Suprapubic skin (tissue), 4 donors: Measurements from ENCODE around the gene TUBB6. TPM values are rescaled to one million over a fixed set of nuclear protein-coding genes. Genes with fewer than 3 reads are reported as not detected.

ENCODE experiments used
- DNase-seq, 2 donors: peaks; one replicate each; pipeline ENCODE4 v3.0.0-alpha.2; 2019; ENCODE audit warnings: low spot score in 2 of 2
- H3K27ac ChIP-seq: fragments of 200-600 bp; sonication (generic); one replicate; pipeline ENCODE4 v1.5.1; 2019
- H3K27me3 ChIP-seq: fragments of 200-600 bp; sonication (generic); one replicate; pipeline ENCODE4 v1.5.1; 2019
- H3K36me3 ChIP-seq: fragments of 200-600 bp; sonication (generic); one replicate; pipeline ENCODE4 v1.5.1; 2019
- H3K4me1 ChIP-seq: fragments of 200-600 bp; sonication (generic); one replicate; pipeline ENCODE4 v1.5.1; 2019
- H3K4me3 ChIP-seq: fragments of 200-600 bp; sonication (generic); one replicate; pipeline ENCODE4 v1.5.1; 2019; ENCODE audit warnings: mild to moderate bottlenecking
- H3K9me3 ChIP-seq: fragments of 200-600 bp; sonication (generic); one replicate; pipeline ENCODE4 v1.5.1; 2019
- CTCF ChIP-seq, 2 donors: fragments of 200-600 bp in 1 of 2; fragments of 450-650 bp in 1 of 2; sonication (generic) in 1 of 2; IDR thresholded peaks; one replicate each; pipeline ENCODE4 v1.5.1; 2016 to 2019; ENCODE audit warnings: antibody characterized with exemption in 2 of 2, mild to moderate bottlenecking in 1 of 2, moderate library complexity in 1 of 2
- EP300 ChIP-seq: sonication (generic); formaldehyde crosslinking; IDR thresholded peaks from one replicate; pipeline ENCODE4 v1.6.1; 2017; ENCODE audit warnings: antibody characterized with exemption
- POLR2A ChIP-seq, 2 donors: fragments of 450-650 bp; IDR thresholded peaks; one replicate each; pipeline ENCODE4 v1.6.1; 2017; ENCODE audit warnings: antibody characterized with exemption in 2 of 2, mild to moderate bottlenecking in 2 of 2, moderate library complexity in 2 of 2
- POLR2AphosphoS5 ChIP-seq, 3 donors: sonication (generic); formaldehyde crosslinking; IDR thresholded peaks; one replicate each; pipeline ENCODE4 v1.6.1; 2017; ENCODE audit warnings: antibody characterized with exemption in 3 of 3
- WGBS: methylation state at CpG from one replicate; pipeline ENCODE4 v1.1.5; 2018; 5-methylcytosine and 5-hydroxymethylcytosine counted together
- total RNA-seq, 4 donors: library from RNA; depleted of rRNA; stranded (reverse); fragments of >200 nt; gene quantifications; one replicate each; pipeline ENCODE4 v1.1.0, GENCODE V29; 2016

Gene TUBB6
- total RNA-seq, 4 donors from 2014 or later = 211 to 298 (median 220) TPM

DNA sequence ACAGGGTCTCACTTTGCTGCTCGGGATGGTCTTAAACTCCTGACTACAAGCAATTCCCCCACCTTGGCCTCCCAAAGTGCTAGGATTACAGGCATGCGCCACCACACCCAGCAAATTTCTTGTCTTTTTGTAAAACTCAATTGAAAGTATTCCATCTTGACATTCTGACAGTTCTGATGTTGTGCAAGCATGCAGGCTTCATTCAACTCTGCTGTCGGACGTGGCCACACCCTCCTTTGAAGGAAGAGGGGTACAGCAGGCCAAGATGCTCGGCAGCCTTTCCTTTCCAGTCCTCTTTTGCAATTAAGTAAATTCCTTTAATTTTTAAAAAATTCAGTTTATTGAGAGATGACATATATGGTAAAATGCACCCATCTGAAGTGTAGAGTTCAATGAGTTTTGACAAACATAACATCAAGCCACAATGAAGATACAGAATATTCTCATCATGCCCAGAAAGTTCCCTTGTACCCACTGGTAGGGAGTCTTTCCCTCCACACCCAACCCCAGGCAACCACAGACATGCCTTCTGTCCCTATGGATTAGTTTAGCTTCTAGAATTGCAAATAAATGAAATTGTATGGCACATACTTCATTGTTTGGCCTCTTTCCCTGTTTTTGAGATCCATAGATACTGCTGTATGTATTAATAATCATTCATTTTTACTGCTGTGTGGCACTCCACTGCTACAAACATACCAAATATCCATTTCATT is 33.1 kb downstream of the TUBB6 start:
- no peak for DNase-seq
- H3K4me3 ChIP-seq = no peak overlapping the region
- H3K27ac ChIP-seq = no peak overlapping the region
- peaks cover 95% of the 10 kb centered on the region for H3K36me3 ChIP-seq
- H3K9me3 ChIP-seq = no peaks in the 10 kb centered on the region
- TF ChIP-seq EP300 (no peak), POLR2AphosphoS5 (IDR thresholded peaks at IDR 0.05) (no peak), CTCF (IDR thresholded peaks at IDR 0.05) (no peak)
- WGBS = 78% methylated on average over 5 of the region's 5 CpGs
- H3K27me3 ChIP-seq = no peaks in the 10 kb centered on the region
- no peaks in the 10 kb centered on the region for H3K4me1 ChIP-seq

DNA sequence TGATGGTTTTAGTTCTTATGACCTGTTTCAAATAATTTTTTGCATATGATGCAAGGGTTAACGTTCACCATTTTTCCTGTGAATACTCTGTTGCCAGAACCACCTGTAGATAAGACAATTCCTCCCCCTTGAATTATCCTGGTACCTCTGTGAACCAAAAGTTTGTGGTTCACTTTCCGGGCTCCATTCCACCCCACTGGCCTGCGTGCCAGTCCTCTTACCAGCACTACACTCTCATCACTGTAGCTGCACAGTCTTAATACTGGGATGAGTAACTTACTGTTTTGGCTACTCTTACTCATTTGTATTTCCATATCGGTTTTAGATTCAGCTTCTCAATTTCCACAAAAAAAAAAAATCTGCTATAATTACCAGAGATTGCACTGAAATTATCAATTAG is 34.6 kb downstream of the TUBB6 start:
- Histone ChIP-seq H3K27me3 (no peaks in the 10 kb centered on the region), H3K27ac (no peak overlapping the region), H3K4me3 (no peak overlapping the region), H3K9me3 (no peaks in the 10 kb centered on the region), H3K36me3 (peaks cover 91% of the 10 kb centered on the region), H3K4me1 (no peaks in the 10 kb centered on the region)
- no peak for TF ChIP-seq EP300
- TF ChIP-seq POLR2A (IDR thresholded peaks at IDR 0.05) = no peak
- TF ChIP-seq POLR2AphosphoS5 (IDR thresholded peaks at IDR 0.05) = no peak
- no peak for TF ChIP-seq CTCF (IDR thresholded peaks at IDR 0.05)
- DNase-seq = no peak
- WGBS = 88% methylated on average over 4 of the region's 4 CpGs

GRCh38 chr18:12345491-12346239 is 37.6 kb downstream of the TUBB6 start:
- H3K27ac ChIP-seq = no peak overlapping the region
- TF ChIP-seq POLR2AphosphoS5 (IDR thresholded peaks at IDR 0.05) (no peak), EP300 (no peak), POLR2A (IDR thresholded peaks at IDR 0.05) (no peak), CTCF (IDR thresholded peaks at IDR 0.05) (no peak)
- H3K27me3 ChIP-seq = no peaks in the 10 kb centered on the region
- H3K36me3 ChIP-seq = peaks cover 94% of the 10 kb centered on the region
- no peaks in the 10 kb centered on the region for H3K9me3 ChIP-seq
- H3K4me1 ChIP-seq = no peaks in the 10 kb centered on the region
- WGBS = 90% methylated on average over 13 of the region's 13 CpGs
- H3K4me3 ChIP-seq = no peak overlapping the region
- DNase-seq = no peak

DNA sequence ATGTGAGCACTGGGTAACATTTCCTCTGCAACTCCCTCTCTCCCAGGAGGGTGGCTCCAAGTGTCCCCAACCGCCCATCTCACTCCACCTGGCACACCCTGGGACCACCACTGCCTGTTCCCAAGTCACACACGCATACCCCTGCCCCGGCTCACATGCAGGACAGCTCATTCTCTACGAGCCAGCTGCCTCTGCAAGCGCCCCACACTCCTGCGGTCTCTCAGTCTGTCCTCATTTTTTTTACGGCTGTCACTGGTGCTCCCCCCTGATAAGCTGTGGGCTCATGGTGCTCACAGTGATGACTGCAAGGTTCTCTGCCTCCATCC is 38.2 kb downstream of the TUBB6 start:
- no peak for DNase-seq
- H3K27me3 ChIP-seq = no peaks in the 10 kb centered on the region
- H3K4me1 ChIP-seq = no peaks in the 10 kb centered on the region
- H3K27ac ChIP-seq = no peak overlapping the region
- H3K36me3 ChIP-seq = peaks cover 94% of the 10 kb centered on the region
- 98% methylated on average over 7 of the region's 7 CpGs for WGBS
- no peak for TF ChIP-seq CTCF (IDR thresholded peaks at IDR 0.05)
- no peak for TF ChIP-seq POLR2A (IDR thresholded peaks at IDR 0.05)
- no peak for TF ChIP-seq EP300
- no peak for TF ChIP-seq POLR2AphosphoS5 (IDR thresholded peaks at IDR 0.05)
- no peaks in the 10 kb centered on the region for H3K9me3 ChIP-seq
- no peak overlapping the region for H3K4me3 ChIP-seq

DNA sequence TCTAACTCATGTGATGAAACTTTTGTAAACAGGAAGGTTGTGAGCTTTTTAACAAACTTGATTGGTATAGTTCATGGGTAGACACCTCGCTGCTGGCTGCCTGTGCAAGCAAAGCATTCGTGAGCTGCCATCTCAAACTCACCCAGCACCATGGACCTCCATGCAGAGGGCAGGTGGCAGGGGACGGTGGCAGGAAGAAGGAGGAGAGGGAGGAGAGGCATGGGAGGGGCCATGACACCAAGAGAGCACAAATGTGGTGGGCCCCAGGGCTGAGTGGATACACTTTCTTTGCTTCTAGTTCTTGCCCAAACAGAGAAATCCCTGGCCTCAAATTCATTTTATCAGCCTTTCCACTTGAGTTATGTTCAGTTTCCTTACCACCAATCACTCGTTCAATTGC is 39.9 kb downstream of the TUBB6 start:
- DNase-seq = no peak
- Histone ChIP-seq H3K9me3 (no peaks in the 10 kb centered on the region), H3K36me3 (peaks cover 95% of the 10 kb centered on the region), H3K27me3 (no peaks in the 10 kb centered on the region), H3K4me3 (no peak overlapping the region), H3K27ac (no peak overlapping the region), H3K4me1 (no peaks in the 10 kb centered on the region)
- TF ChIP-seq POLR2AphosphoS5 (IDR thresholded peaks at IDR 0.05) (no peak), POLR2A (IDR thresholded peaks at IDR 0.05) (no peak), EP300 (no peak), CTCF (IDR thresholded peaks at IDR 0.05) (no peak)
- 90% methylated on average over 4 of the region's 4 CpGs for WGBS
